DMS 273 (cell line): ENCODE data around the gene CHAF1A.
A peak's percentile ranks its signal among the peaks of the same experiment; 100 is the strongest.

Experiments
- DNase-seq: peaks from one replicate; lab custom pipeline; 2025; ENCODE audit not compliant: unreplicated experiment; lab: John Stamatoyannopoulos, UW

The CHAF1A gene

DNA sequence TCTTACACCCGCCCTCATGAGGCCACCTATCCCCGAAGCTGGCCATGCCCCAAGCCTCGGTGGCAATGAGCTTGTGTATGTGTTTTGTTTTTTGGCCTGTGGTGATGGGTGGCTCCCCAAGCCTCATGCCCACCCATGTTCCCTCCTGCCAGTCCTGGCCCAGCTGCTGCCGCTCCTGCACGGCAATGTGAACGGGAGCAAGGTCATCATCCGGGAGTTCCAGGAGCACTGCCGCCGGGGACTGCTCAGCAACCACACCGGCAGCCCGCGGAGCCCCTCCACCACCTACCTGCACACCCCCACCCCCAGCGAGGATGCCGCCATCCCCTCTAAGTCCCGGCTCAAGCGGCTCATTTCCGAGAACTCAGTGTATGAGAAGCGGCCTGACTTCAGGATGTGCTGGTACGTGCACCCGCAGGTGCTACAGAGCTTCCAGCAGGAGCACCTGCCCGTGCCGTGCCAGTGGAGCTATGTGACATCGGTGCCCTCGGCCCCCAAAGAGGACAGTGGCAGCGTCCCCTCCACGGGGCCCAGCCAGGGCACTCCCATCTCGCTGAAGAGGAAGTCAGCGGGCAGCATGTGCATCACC is 30.6 kb downstream of the CHAF1A start:
- no peak for DNase-seq

DNA sequence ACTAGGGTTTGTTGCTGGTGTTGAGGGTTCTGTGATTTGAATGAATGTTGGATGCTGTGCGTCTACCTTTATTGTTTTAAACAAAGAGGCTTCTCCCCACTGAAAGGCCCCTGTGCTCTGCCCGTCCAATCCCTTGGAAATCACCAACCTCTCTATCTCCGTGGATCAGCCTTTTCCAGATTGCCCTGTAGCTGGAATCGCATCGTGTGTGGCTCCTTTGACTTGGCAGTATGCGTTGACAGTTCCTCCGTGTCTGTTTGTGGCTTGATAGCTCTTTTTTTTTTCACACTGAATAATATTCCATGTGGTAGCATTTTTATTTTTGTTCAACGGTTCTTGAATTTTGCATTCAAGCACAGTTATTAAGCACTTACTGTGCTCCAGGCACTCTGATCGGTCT is 32.0 kb downstream of the CHAF1A start:
- no peak for DNase-seq

DNA sequence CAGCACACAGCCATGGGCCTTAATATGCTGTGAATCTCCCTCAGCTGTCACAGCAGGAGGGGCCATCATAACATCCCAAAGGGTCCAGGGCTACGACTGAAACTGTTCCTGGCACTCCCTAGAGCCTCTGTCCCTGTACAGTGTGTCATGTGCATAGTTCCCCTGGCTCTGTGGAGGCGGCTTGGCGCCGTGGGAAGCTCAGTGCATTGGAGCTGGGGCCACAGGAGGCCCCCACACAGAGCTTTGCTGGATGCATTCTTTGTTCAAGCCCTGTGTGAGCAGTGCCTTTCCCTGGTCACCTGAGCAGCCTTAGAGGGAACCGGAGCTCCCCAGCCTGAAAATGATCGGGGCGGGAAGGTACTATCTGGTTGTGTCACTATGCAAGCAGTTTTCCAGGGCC is 33.8 kb downstream of the CHAF1A start:
- no peak for DNase-seq

DNA sequence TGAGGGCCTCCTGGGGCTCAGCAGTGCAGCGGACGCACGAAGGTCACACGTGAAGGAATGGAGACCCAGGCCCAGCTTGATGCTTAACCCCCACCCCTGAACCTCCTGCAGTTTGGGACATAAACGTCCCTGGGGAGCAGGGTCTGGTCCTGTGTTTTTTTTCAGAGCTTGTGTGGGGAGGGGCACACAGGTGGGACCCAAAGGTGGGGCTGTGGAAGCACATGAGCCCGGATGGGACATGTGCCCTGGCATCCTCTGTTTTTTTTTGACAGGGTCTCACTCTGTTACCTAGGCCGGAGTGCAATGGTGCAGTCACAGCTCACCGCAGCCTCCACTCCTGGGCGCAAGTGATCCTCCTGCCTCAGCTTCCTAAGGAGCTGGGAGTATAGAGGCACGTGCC is 34.7 kb downstream of the CHAF1A start:
- no peak for DNase-seq

GRCh38 chr19:4439243-4439642 is 36.8 kb downstream of the CHAF1A start:
- no peak for DNase-seq

DNA sequence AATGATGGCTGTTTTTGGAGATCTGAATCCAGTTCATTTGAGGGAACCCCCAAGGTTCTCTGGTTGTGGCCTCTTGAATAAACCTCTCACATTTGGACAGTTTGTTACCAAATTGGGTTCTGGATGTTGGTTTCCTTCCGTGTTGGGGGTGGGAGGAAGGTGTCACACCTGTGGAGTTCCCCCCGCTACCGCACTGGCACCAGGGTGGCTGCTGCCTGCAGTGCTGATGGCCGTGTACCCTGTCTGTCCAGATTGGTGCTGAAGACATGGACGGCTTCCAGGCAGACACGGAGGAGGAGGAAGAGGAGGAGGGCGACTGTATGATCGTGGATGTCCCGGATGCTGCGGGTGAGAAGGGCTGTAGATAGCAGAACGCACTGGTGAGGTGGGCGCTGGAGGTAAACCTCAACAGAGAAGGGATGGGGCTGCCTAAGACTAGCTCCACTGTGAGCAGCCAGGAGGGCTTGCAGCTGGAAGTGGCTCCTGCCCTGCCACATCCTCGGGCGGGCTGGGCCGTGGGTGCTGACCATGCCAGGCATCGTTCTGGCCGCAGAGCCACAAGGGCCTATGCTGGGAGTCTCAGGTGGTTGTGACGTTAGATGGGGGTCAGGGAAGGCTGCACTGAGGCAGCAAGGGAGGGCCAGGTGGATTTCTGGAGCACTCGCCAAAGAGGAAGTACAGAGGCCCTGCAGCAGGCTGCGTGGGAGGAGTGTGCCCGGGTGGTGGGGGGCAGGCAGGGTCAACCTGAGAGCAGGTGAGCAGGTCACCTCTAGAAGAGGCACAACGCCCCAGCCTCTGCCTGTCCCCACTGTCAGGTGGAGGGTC is 39.8 kb downstream of the CHAF1A start:
- DNase-seq = no peak

DNA sequence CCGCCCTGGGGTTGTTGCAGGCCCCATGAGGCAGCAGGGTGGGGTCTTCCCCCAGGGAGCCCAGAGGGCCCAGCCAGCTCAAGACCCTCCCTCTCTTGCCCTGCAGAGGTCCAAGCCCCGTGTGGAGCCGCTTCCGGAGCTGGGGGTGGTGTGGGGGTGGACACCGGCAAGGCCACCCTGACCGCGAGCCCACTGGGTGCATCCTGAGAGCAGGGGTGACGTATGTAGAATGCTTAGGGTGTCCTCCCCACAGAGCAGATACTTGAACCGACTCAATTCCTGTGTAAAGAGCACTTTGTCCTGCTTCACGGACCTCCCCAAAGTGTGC is 40.3 kb downstream of the CHAF1A start:
- DNase-seq = no peak

GRCh38 chr19:4443188-4443587 is 40.7 kb downstream of the CHAF1A start:
- no peak for DNase-seq

GRCh38 chr19:4443966-4444764 is 41.7 kb downstream of the CHAF1A start:
- no peak for DNase-seq

DNA sequence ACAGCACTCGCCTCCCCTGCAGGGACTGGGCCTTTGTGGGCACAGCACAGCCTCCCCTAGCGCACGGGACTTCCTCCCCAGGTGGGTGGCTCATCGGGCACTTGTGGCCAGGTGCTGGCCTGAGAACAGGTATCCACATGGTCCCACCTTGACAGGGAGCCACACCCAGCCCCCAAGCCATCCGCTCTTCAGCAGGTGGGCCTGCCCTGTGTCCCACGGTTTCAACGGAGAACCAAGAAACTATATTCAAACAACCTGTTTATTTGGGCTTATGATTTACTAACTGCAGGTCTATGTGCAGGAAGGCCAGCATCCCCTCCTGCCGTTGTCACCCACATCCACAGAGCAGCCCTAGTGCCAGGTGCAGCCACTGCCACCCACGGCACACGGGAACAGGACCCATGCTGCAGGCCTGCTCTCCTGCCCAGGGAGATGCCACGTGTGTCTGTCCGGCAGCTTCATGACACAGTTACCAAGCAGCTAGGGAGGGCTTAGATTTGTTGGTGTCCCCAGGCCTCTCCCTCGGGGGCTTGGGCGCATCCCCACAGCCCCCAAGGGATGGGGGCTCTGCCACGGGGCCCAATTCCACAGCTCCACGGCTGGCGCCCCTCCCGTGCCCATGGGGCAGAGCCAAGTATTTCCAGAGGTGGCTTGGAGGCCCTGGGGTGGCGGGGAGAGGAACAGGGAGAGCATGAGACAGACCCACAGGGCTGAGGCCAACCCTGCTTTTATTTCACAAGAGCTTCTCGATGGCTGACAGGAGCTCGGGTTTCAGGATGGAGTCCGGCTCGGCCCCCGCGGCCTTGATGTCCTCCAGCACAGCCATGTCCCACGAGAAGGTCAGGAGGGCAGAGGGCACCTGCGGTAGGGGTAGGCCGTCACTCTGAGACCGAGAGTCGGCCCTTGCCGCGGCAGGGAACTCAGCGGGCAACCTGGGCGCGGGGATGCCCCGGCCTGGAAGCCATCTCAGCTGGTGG is 42.6 kb downstream of the CHAF1A start:
- peak; percentile 46 for DNase-seq

DNA sequence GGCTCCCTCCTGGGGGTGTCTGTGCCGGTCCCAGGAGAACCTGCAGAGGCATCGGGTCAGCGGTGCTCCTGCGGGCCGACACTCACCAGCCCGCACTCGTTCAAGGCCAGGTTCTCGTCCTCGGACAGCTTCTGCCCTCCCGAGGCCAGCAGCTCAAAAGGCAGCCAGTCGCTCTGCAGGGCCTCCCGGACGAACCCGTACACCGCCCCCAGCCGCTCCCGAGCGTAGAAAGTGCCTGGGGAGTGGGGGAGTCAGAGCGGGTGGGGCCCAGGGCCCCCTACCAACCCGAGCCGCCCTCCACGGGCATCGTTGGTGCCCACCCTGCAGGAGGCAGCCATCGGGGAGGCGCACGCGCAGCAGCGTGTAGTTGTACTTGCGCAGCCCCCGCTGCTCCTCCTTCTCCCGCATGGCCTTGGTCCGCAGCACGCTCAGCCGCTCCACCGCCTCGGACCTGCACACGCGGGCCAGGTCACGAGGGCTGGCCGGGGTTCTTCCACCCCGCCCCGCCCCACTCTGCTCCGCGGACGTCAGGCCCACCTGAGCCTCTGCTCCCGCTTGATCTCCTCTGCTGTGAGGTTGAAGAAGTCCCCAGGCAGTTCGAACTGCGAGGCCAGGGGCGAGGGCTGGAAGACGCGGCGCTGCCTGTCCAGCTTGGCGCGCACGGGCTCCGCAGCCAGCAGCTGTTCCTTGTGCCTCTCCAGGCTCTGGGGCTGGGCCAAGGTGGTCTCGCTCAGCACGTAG is 43.7 kb downstream of the CHAF1A start:
- DNase-seq = no peak

DNA sequence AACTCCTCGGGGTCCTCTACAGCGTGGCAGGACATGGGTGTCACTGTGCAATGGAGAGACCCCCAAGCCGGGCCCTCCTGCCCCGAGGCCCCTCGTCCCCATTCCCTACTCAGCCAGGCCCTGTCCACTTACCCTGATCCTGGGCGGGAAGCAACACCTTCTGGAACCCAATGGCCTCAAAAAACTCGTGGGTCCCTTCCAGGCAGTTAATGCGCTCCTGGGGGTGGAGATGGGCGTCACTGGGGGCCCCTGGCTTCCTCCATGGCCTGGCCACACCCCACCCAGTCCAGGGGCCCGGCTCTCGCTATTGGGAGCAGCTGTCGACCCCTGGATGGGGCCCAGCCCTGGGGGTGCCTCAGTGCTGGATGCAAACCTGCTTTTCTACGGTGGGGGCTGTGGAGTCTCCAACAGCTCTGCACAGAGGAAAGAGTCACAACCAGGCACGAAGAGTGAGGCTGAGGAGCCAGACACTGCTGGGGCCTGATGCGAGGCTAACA is 44.3 kb downstream of the CHAF1A start:
- DNase-seq = no peak

- DNase-seq = no peak
Measured at GRCh38 chr19:4447327-4448146, 45.1 kb downstream of the CHAF1A start.

DNA sequence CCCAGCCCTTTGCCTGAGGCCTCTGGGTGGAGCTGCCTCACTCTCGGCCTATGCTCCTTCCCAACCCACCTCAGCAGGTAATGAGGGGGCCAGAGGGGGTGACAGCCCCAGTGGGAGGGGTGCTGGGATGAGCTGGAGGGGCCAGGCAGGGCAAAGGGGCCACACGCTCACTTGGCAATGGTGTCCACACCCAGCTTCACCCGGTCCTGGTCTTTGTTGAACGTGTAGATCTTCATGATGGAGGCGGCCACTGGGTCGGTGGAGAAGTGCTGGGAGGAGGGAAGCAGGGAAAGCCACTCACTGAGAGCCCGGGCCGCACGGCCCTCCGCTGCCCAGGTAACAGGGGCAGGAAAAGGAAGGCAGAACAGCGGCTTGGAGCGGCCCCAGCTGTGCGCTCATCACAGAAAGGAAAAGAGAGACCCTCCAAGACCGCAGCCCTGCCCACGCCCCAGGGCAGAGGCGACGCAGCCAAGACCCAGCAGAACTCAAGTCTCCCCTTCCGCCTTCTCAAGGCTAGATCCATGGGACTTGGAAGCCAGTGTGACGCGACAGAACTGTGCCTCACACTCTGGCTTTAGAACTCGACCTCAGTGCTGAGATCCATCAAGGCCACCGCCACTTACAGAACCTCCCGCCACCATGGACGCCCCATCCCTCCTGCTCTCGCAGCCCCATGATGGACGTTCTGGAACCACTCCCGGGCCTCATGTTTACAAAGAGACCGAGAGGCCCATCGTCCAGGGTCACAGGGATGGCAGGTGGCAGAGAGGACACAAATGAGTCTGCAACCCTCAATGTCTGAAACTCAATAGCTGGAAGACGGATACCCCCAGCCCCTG is 45.9 kb downstream of the CHAF1A start:
- no peak for DNase-seq

DNA sequence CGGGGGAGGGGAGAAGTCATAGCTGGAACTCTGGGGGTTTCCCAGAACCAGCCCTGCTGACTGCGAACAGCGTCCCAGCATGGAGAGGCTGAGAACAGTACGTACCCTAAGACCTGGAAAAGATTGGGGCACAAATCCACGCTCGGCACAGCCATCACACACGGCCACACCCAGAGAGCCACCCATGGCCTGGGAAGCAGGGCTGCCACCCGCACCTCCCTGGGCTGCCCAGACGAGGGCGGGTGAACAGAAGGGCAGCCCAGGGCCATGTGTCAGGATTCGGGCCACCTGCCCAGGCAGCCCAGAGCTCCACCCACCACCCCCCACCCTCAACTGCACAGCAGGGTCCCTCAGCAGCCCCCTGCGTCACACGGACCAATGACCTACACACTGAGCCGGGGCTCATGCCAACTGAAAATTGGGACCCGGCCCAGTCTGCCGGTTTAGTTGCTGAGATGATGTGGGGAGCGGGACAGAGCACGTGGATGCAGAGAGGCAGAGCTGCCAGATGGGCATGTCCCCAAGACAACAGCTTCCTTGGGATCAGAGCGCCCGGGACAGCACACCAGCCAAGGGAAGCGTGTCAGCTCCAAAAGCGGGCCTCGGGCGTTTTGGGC is 46.7 kb downstream of the CHAF1A start:
- peak; percentile 98 for DNase-seq

DNA sequence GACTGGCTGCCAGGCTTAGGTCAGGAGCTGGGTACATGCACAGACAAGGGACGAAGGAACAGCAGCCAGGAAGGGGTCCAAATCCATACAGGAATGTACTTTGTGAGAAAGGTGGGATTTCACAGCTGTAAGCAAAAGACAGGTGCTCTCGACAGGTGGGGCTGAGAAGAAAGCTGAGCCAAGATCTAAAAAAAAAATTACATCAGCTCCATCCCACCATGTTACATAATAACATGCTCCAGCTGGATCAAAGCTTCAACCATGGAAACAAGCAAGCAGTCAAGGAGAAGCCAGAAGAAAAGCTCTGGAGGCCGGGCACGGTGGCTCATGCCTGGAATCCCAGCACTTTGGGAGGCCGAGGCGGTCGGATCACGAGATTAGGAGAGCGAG is 47.2 kb downstream of the CHAF1A start:
- peak; percentile 91 for DNase-seq

DNA sequence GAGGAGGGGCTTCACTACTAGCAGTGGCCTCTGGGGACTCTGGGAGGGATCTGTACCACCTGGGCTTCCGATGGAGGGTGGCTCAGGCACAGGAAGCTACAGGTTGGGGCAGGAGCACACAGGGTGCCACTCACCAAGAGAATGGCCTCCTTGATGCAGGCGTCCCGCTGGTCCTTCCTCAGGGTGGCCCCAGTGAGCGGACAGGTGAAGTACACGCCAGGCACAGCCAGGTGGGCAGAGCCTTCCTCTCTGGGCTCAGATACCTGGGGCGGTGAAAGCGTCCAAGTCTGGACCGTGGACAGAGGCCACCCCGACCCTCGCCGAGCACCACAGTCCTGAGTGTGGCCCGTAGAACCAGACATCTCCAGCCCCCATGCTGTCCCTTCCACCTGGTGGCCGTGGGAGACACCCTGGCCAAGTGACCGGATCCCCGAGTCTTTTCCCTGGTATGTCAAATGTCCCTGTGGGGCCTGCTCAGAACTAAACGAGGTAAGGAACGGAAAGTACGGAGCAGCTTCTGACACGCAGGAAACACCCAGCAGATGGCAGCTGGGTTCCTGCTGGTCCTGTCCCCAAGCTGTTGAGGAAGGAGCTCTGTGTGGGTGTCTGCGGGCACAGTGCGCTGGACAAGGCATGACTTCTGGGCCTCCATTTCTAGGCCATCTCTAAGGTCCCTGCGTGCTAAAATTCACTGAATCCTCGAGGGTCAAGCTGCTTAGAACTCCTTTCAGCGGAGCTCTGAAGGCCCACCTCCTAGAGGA is 50.0 kb downstream of the CHAF1A start:
- no peak for DNase-seq
